Spleen (tissue), 7 donors: ENCODE results near the gene COL25A1.

ENCODE experiments used
- POLR2AphosphoS5 ChIP-seq, 3 donors: sonication (generic); formaldehyde crosslinking; IDR thresholded peaks; one replicate each; pipeline ENCODE4 v1.5.1; 2017; ENCODE audit warnings: antibody characterized with exemption in 3 of 3
- TF ChIP-seq, protein P1 (sequence below), 11 experiments: fragments of 200-600 bp in 7 of 11; fragments of 450-650 bp in 4 of 11; sonication (generic) in 4 of 11; IDR thresholded peaks in 8 of 11; conservative IDR thresholded peaks in 3 of 11; 1 replicate in 7 of 11; 2 replicates in 4 of 11; pipeline versions ENCODE4 v1.4.0 to v1.8.0; 2016 to 2021; ENCODE audit warnings: antibody characterized with exemption in 11 of 11, inconsistent platforms in 4 of 11, mild to moderate bottlenecking in 1 of 11
- donor health status: DM: no; HTN: no; CAD: no; lungs with moderate emphysema.
- donor health status: DM: no; HTN: no; CAD: no.
- donor health status: DM: no; HTN: no; CAD: no.

GRCh38 chr4:109041463-109042360, 260.7 kb downstream of the COL25A1 start:
- TF ChIP-seq POLR2AphosphoS5 (IDR thresholded peaks at IDR 0.05) = no peak
- TF ChIP-seq, protein P1, sequence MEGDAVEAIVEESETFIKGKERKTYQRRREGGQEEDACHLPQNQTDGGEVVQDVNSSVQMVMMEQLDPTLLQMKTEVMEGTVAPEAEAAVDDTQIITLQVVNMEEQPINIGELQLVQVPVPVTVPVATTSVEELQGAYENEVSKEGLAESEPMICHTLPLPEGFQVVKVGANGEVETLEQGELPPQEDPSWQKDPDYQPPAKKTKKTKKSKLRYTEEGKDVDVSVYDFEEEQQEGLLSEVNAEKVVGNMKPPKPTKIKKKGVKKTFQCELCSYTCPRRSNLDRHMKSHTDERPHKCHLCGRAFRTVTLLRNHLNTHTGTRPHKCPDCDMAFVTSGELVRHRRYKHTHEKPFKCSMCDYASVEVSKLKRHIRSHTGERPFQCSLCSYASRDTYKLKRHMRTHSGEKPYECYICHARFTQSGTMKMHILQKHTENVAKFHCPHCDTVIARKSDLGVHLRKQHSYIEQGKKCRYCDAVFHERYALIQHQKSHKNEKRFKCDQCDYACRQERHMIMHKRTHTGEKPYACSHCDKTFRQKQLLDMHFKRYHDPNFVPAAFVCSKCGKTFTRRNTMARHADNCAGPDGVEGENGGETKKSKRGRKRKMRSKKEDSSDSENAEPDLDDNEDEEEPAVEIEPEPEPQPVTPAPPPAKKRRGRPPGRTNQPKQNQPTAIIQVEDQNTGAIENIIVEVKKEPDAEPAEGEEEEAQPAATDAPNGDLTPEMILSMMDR (IDR thresholded peaks at IDR 0.05 in 8 of 11, conservative IDR thresholded peaks at IDR 0.05 in 3 of 11) = no peak
